Fibroblast of lung (primary cell): ENCODE data around the gene IKZF2. TPM values are rescaled to one million over a fixed set of nuclear protein-coding genes. Genes with fewer than 3 reads are reported as not detected.

Experiments
- DNase-seq, 2 donors: peaks; one replicate each; pipeline versions ENCODE4 v3.0.0 to v3.0.0-alpha.2; 2010; ENCODE audit warnings: low read depth in 2 of 2
- H2AFZ ChIP-seq: 2 replicates; pipeline ENCODE4 v1.5.1; 2012; ENCODE audit warnings: low read length, control low read depth, inconsistent platforms
- H3K27ac ChIP-seq: 2 replicates; pipeline ENCODE4 v1.5.1; 2011; ENCODE audit warnings: low read length, control low read depth; ENCODE audit not compliant: insufficient read depth
- H3K27me3 ChIP-seq: 2 replicates; pipeline ENCODE4 v1.5.1; 2011; ENCODE audit warnings: mild to moderate bottlenecking, low read length; ENCODE audit not compliant: control insufficient read depth, insufficient read depth
- H3K36me3 ChIP-seq: 2 replicates; pipeline ENCODE4 v1.5.1; 2011; ENCODE audit warnings: low read length; ENCODE audit not compliant: control insufficient read depth, insufficient read depth
- H3K4me1 ChIP-seq: 2 replicates; pipeline ENCODE4 v1.5.1; 2011; ENCODE audit warnings: low read length; ENCODE audit not compliant: control insufficient read depth, insufficient read depth; ENCODE audit errors: extremely low read depth
- H3K4me2 ChIP-seq: 2 replicates; pipeline ENCODE4 v1.5.1; 2011; ENCODE audit warnings: low read length, control low read depth; ENCODE audit not compliant: insufficient read depth; ENCODE audit errors: extremely low read depth
- H3K4me3 ChIP-seq, 4 experiments: fragments of 200-600 bp in 1 of 4; sonication (generic) in 1 of 4; replicated peaks in 1 of 4; 2 replicates each; pipeline ENCODE4 v1.5.1; 2011 to 2016; ENCODE audit warnings: low read length in 4 of 4, low read depth in 3 of 4, mild to moderate bottlenecking in 3 of 4, control low read depth in 2 of 4, inconsistent platforms in 1 of 4, mixed read lengths in 1 of 4; ENCODE audit not compliant: insufficient read depth in 1 of 4; ENCODE audit errors: control extremely low read depth in 1 of 4
- H3K79me2 ChIP-seq: 2 replicates; pipeline ENCODE4 v1.5.1; 2012; ENCODE audit warnings: mild to moderate bottlenecking, low read length, inconsistent platforms; ENCODE audit not compliant: control insufficient read depth, insufficient read depth
- H3K9ac ChIP-seq: 2 replicates; pipeline ENCODE4 v1.5.1; 2011; ENCODE audit warnings: mild to moderate bottlenecking, low read length, control low read depth; ENCODE audit not compliant: insufficient read depth
- H3K9me3 ChIP-seq: 2 replicates; pipeline ENCODE4 v1.5.1; 2012; ENCODE audit warnings: low read depth, low read length; ENCODE audit not compliant: control insufficient read depth, insufficient read depth
- H4K20me1 ChIP-seq: 2 replicates; pipeline ENCODE4 v1.5.1; 2011; ENCODE audit warnings: low read length; ENCODE audit not compliant: control insufficient read depth, insufficient read depth; ENCODE audit errors: extremely low read depth
- EZH2 ChIP-seq: IDR thresholded peaks from 2 replicates; pipeline ENCODE4 v1.5.1; 2012; ENCODE audit warnings: low read length, control low read depth, mild to moderate bottlenecking; ENCODE audit errors: missing control alignments
- polyA plus RNA-seq, 2 donors: library from polyadenylated mRNA; depleted of rRNA in 1 of 2; stranded (reverse) in 1 of 2; unstranded in 1 of 2; fragments of >200 nt; gene quantifications; 2 replicates each; pipeline ENCODE4 v1.2.1, GENCODE V29; 2011 to 2012; ENCODE audit warnings: missing spikeins in 1 of 2
- total RNA-seq: library from RNA; depleted of rRNA; stranded (reverse); fragments of >200 nt; gene quantifications from 2 replicates; pipeline ENCODE4 v1.2.1, GENCODE V29; 2014
- TF ChIP-seq, protein P1 (sequence below), 2 donors: IDR thresholded peaks in 1 of 2; conservative IDR thresholded peaks in 1 of 2; 1 replicate in 1 of 2; 2 replicates in 1 of 2; pipeline ENCODE4 v1.5.1; 2011 to 2012; ENCODE audit warnings: low read length in 2 of 2, control low read depth in 1 of 2, inconsistent platforms in 1 of 2, low read depth in 1 of 2, mild to moderate bottlenecking in 1 of 2

Gene IKZF2
- total and polyA plus RNA-seq, 2 donors (not counting 1 experiment from before 2014, with no cell fraction given): 4.9 to 17.2 TPM

DNA sequence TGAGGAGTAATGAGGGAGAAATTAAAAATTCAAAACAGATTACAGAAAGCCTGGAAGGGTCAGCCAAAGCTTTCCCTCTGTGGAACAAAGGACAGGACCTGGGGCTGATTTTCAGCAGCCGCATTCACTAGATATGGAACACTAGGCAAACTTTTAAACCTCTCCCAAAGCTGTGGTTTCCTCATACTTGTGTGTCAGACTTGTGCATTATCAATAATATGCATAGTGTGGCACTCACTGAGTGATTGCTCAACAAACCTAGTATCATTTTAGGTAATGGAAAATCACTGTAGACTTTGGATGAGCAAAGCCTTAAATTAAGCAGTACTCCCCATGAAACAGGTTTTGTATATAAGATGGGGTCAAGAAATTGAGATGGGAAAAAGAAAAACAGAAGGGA, 26.3 kb upstream of the IKZF2 start:
- Histone ChIP-seq H3K4me3 (no peak overlapping the region), H4K20me1 (no peaks in the 10 kb centered on the region), H3K79me2 (no peaks in the 10 kb centered on the region), H3K4me2 (no peak overlapping the region), H3K27ac (no peak overlapping the region), H3K4me1 (no peaks in the 10 kb centered on the region), H2AFZ (no peak overlapping the region), H3K9me3 (no peaks in the 10 kb centered on the region), H3K9ac (no peak overlapping the region), H3K36me3 (no peaks in the 10 kb centered on the region), H3K27me3 (no peaks in the 10 kb centered on the region)
- TF ChIP-seq, protein P1, sequence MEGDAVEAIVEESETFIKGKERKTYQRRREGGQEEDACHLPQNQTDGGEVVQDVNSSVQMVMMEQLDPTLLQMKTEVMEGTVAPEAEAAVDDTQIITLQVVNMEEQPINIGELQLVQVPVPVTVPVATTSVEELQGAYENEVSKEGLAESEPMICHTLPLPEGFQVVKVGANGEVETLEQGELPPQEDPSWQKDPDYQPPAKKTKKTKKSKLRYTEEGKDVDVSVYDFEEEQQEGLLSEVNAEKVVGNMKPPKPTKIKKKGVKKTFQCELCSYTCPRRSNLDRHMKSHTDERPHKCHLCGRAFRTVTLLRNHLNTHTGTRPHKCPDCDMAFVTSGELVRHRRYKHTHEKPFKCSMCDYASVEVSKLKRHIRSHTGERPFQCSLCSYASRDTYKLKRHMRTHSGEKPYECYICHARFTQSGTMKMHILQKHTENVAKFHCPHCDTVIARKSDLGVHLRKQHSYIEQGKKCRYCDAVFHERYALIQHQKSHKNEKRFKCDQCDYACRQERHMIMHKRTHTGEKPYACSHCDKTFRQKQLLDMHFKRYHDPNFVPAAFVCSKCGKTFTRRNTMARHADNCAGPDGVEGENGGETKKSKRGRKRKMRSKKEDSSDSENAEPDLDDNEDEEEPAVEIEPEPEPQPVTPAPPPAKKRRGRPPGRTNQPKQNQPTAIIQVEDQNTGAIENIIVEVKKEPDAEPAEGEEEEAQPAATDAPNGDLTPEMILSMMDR (conservative IDR thresholded peaks at IDR 0.05 in 1 of 2, IDR thresholded peaks at IDR 0.05 in 1 of 2; ENCODE audit: low read depth in 1 of 2, low read length in 2 of 2): no peak
- no peak for TF ChIP-seq EZH2
- no peak for DNase-seq

- Histone ChIP-seq H4K20me1 (no peaks in the 10 kb centered on the region), H3K27me3 (no peaks in the 10 kb centered on the region), H3K79me2 (no peaks in the 10 kb centered on the region), H3K4me3 (no peak overlapping the region), H3K36me3 (no peaks in the 10 kb centered on the region), H3K27ac (no peak overlapping the region), H3K9ac (no peak overlapping the region), H2AFZ (no peak overlapping the region), H3K9me3 (no peaks in the 10 kb centered on the region), H3K4me2 (no peak overlapping the region), H3K4me1 (no peaks in the 10 kb centered on the region)
- no peak for TF ChIP-seq EZH2
- TF ChIP-seq, protein P1 (conservative IDR thresholded peaks at IDR 0.05 in 1 of 2, IDR thresholded peaks at IDR 0.05 in 1 of 2; ENCODE audit: low read depth in 1 of 2, low read length in 2 of 2): no peak
- no peak for DNase-seq
These were observed 24.3 kb upstream of the IKZF2 start for GRCh38 chr2:213175673-213176247.

DNA sequence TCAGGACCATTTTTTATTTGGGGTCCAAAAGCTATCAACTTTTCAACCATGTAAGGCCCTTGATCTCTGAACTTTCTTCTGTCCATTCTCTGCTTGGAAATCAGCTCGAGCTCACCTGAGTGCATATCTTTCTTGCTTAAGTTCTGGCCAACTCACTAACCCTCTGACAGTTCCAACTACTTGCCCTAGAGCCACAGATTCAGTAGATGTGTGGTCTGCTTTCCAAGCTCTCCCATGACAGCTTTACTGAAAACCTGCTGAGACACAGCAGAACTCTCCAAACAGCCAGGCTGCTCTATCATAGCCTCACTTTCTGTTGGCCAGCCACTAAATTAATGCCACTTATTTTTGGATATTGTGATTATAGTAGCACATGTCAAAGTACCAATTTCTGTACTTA, 21.2 kb upstream of the IKZF2 start:
- Histone ChIP-seq H3K9me3 (no peaks in the 10 kb centered on the region), H3K36me3 (no peaks in the 10 kb centered on the region), H3K4me1 (no peaks in the 10 kb centered on the region), H3K79me2 (no peaks in the 10 kb centered on the region), H3K27me3 (no peaks in the 10 kb centered on the region), H3K27ac (no peak overlapping the region), H3K9ac (no peak overlapping the region), H4K20me1 (no peaks in the 10 kb centered on the region), H2AFZ (no peak overlapping the region), H3K4me3 (no peak overlapping the region), H3K4me2 (no peak overlapping the region)
- TF ChIP-seq EZH2: no peak
- TF ChIP-seq, protein P1 (conservative IDR thresholded peaks at IDR 0.05 in 1 of 2, IDR thresholded peaks at IDR 0.05 in 1 of 2; ENCODE audit: low read depth in 1 of 2, low read length in 2 of 2): no peak
- no peak for DNase-seq
